ENCODE results near the gene RAB17.
A peak's percentile ranks its signal among the peaks of the same experiment; 100 is the strongest.
"Not testable (repeated sequence)": the region's sequence is repeated elsewhere in the genome, so short reads cannot be mapped to it uniquely, and the experiment has no call there.

The RAB17 gene

GRCh38 chr2:237599465-237600110, 9.1 kb upstream of the RAB17 start:
- DNase-seq (ENCODE audit: low read depth), result no peak

GRCh38 chr2:237598468-237599208, 8.1 kb upstream of the RAB17 start:
- DNase-seq (ENCODE audit: low read depth), result no peak

GRCh38 chr2:237597196-237598145, 6.9 kb upstream of the RAB17 start:
- no peak for DNase-seq (ENCODE audit: low read depth)

GRCh38 chr2:237596520-237597195, 6.1 kb upstream of the RAB17 start:
- DNase-seq (ENCODE audit: low read depth), result no peak

- DNase-seq (ENCODE audit: low read depth), result not testable (repeated sequence)
These were observed 5.4 kb upstream of the RAB17 start for GRCh38 chr2:237595829-237596519.

- DNase-seq (ENCODE audit: low read depth), result no peak
These were observed 4.0 kb upstream of the RAB17 start for GRCh38 chr2:237594514-237594871.

GRCh38 chr2:237593596-237594320, 3.2 kb upstream of the RAB17 start:
- DNase-seq (ENCODE audit: low read depth), result no peak

GRCh38 chr2:237593036-237593435, 2.5 kb upstream of the RAB17 start:
- no peak for DNase-seq (ENCODE audit: low read depth)

GRCh38 chr2:237592425-237592980, 2.0 kb upstream of the RAB17 start:
- DNase-seq (ENCODE audit: low read depth), result no peak

- DNase-seq (ENCODE audit: low read depth), result no peak
These were observed 777 bp upstream of the RAB17 start for GRCh38 chr2:237591141-237591881.

- DNase-seq (ENCODE audit: low read depth), result no peak
These were observed 2.4 kb downstream of the RAB17 start for GRCh38 chr2:237588044-237588696.

GRCh38 chr2:237585590-237586221, 4.8 kb downstream of the RAB17 start:
- no peak for DNase-seq (ENCODE audit: low read depth)

GRCh38 chr2:237583385-237584295, 6.9 kb downstream of the RAB17 start:
- no peak for DNase-seq (ENCODE audit: low read depth)

GRCh38 chr2:237581751-237582746, 8.5 kb downstream of the RAB17 start:
- peak; percentile 80 for DNase-seq (ENCODE audit: low read depth)

GRCh38 chr2:237581326-237581725, 9.2 kb downstream of the RAB17 start:
- no peak for DNase-seq (ENCODE audit: low read depth)
